GM11168 (cell line): Measurements from ENCODE around the gene HNRNPA3.
"Not testable (repeated sequence)": the region's sequence is repeated elsewhere in the genome, so short reads cannot be mapped to it uniquely, and the experiment has no call there.

ENCODE experiments used
- in situ Hi-C: fragments of 300-500 bp; cut with MboI; formaldehyde crosslinking; loops from one replicate; pipeline ENCODE4 v1.12.0; 2022; ENCODE audit warnings: low sequenced_read_pairs; ENCODE audit not compliant: unreplicated experiment

The HNRNPA3 gene

GRCh38 chr2:177229442-177230242 is 17.0 kb downstream of the HNRNPA3 start:
- in situ Hi-C loops = no loop called here

GRCh38 chr2:177231270-177231669 is 18.7 kb downstream of the HNRNPA3 start:
- in situ Hi-C loops = no loop called here

- in situ Hi-C loops = no loop called here
These were observed 19.6 kb downstream of the HNRNPA3 start for GRCh38 chr2:177232098-177232704.

- in situ Hi-C loops = no loop called here
These were observed 21.7 kb downstream of the HNRNPA3 start for GRCh38 chr2:177234267-177234666.

- in situ Hi-C loops = no loop called here
These were observed 23.4 kb downstream of the HNRNPA3 start for GRCh38 chr2:177235855-177236437.

GRCh38 chr2:177237932-177238331 is 25.3 kb downstream of the HNRNPA3 start:
- in situ Hi-C loops = no loop called here

- in situ Hi-C loops = no loop called here
These were observed 26.5 kb downstream of the HNRNPA3 start for GRCh38 chr2:177239053-177239452.

- in situ Hi-C loops = no loop called here
These were observed 27.5 kb downstream of the HNRNPA3 start for GRCh38 chr2:177239932-177240630.

- in situ Hi-C loops = no loop called here
These were observed 29.1 kb downstream of the HNRNPA3 start for GRCh38 chr2:177241711-177242120.

- in situ Hi-C loops = no loop called here
These were observed 29.8 kb downstream of the HNRNPA3 start for GRCh38 chr2:177242121-177242987.

- in situ Hi-C loops = no loop called here
These were observed 30.5 kb downstream of the HNRNPA3 start for GRCh38 chr2:177243073-177243472.

- in situ Hi-C loops = no loop called here
These were observed 30.9 kb downstream of the HNRNPA3 start for GRCh38 chr2:177243476-177243875.

GRCh38 chr2:177244244-177244771 is 31.7 kb downstream of the HNRNPA3 start:
- in situ Hi-C loops = no loop called here

GRCh38 chr2:177245010-177245422 is 32.4 kb downstream of the HNRNPA3 start:
- in situ Hi-C loops = no loop called here

GRCh38 chr2:177246000-177246399 is 33.4 kb downstream of the HNRNPA3 start:
- in situ Hi-C loops = no loop called here

- in situ Hi-C loops = not testable (repeated sequence)
These were observed 34.0 kb downstream of the HNRNPA3 start for GRCh38 chr2:177246523-177247030.

- in situ Hi-C loops = no loop called here
These were observed 35.2 kb downstream of the HNRNPA3 start for GRCh38 chr2:177247693-177248262.

- in situ Hi-C loops = no loop called here
These were observed 36.4 kb downstream of the HNRNPA3 start for GRCh38 chr2:177249038-177249437.

- in situ Hi-C loops = no loop called here
These were observed 37.9 kb downstream of the HNRNPA3 start for GRCh38 chr2:177250461-177250860.
